GM23338 (cell line): ENCODE results near the gene MYOZ2.

Experiments
- CREB1 ChIP-seq: fragments of 250-450 bp; sonication (Bioruptor Pico); IDR thresholded peaks from 2 replicates; pipeline ENCODE4 v1.5.0; 2020; ENCODE audit warnings: low read depth, mild to moderate bottlenecking, moderate library complexity
- CTCF ChIP-seq, 2 experiments: fragments of 200-600 bp in 1 of 2; sonication (generic) in 1 of 2; conservative IDR thresholded peaks; 2 replicates each; pipeline versions ENCODE4 v1.5.1 to v1.6.1; 2016 to 2017; ENCODE audit warnings: antibody characterized with exemption in 2 of 2, low read depth in 2 of 2, mild to moderate bottlenecking in 2 of 2, moderate library complexity in 1 of 2
- ETS1 ChIP-seq: IDR thresholded peaks from 2 replicates; pipeline ENCODE4 v1.6.1; 2016; ENCODE audit warnings: antibody characterized with exemption
- EZH2 ChIP-seq: fragments of 200-600 bp; sonication (generic); IDR thresholded peaks from one replicate; pipeline ENCODE4 v1.8.0; 2017; ENCODE audit warnings: antibody characterized with exemption, mild to moderate bottlenecking, low read depth; ENCODE audit not compliant: unreplicated experiment
- EZH2phosphoT487 ChIP-seq: fragments of 200-600 bp; sonication (generic); IDR thresholded peaks from one replicate; pipeline ENCODE4 v1.8.1; 2018; ENCODE audit warnings: antibody characterized with exemption; ENCODE audit not compliant: unreplicated experiment
- JUNB ChIP-seq: IDR thresholded peaks from one replicate; pipeline ENCODE4 v1.6.1; 2016; ENCODE audit warnings: antibody characterized with exemption; ENCODE audit not compliant: unreplicated experiment
- NANOG ChIP-seq: IDR thresholded peaks from 2 replicates; pipeline ENCODE4 v1.6.1; 2016; ENCODE audit warnings: antibody characterized with exemption, borderline replicate concordance
- POLR2AphosphoS5 ChIP-seq: IDR thresholded peaks from 2 replicates; pipeline ENCODE4 v1.6.1; 2016; ENCODE audit warnings: antibody characterized with exemption, low read depth
- REST ChIP-seq: IDR thresholded peaks from one replicate; pipeline ENCODE4 v1.6.1; 2018; ENCODE audit warnings: antibody characterized with exemption; ENCODE audit not compliant: unreplicated experiment
- STAT1 ChIP-seq: IDR thresholded peaks from one replicate; pipeline ENCODE4 v1.6.1; 2016; ENCODE audit warnings: antibody characterized with exemption; ENCODE audit not compliant: unreplicated experiment
- ZNF114 ChIP-seq: fragments of 250-450 bp; sonication (Bioruptor Pico); IDR thresholded peaks from 2 replicates; pipeline ENCODE4 v1.5.0; 2020; ENCODE audit warnings: mild to moderate bottlenecking, moderate library complexity
- ZNF331 ChIP-seq: fragments of 250-450 bp; sonication (Bioruptor Pico); IDR thresholded peaks from 2 replicates; pipeline ENCODE4 v1.5.0; 2020; ENCODE audit warnings: low read depth, mild to moderate bottlenecking, moderate library complexity

GRCh38 chr4:119110121-119110520 is 25.5 kb upstream of the MYOZ2 start:
- TF ChIP-seq EZH2, result no peak
- TF ChIP-seq REST, result no peak
- no peak for TF ChIP-seq CTCF (conservative IDR thresholded peaks at IDR 0.05; ENCODE audit: low read depth in 2 of 2)
- no peak for TF ChIP-seq JUNB
- no peak for TF ChIP-seq EZH2phosphoT487
- no peak for TF ChIP-seq POLR2AphosphoS5
- TF ChIP-seq ZNF114 (CRISPR knock-in tag), result no peak
- TF ChIP-seq NANOG, result no peak
- no peak for TF ChIP-seq ETS1
- no peak for TF ChIP-seq STAT1
- no peak for TF ChIP-seq ZNF331
- TF ChIP-seq CREB1, result no peak
